ENCODE results near the gene PKP2.

The PKP2 gene

GRCh38 chr12:32754111-32754510, 142.5 kb downstream of the PKP2 start:
- H3K4me3 ChIP-seq (replicated peaks; ENCODE audit: low read depth, low read length) = peak overlapping the region; percentile 100
- no peak for TF ChIP-seq CTCF (IDR thresholded peaks at IDR 0.05; ENCODE audit: low read depth, low read length, missing control alignments)
- no peak for DNase-seq (ENCODE audit: extremely low read depth, low read depth)

- TF ChIP-seq CTCF (IDR thresholded peaks at IDR 0.05; ENCODE audit: low read depth, low read length, missing control alignments) = no peak
- peak overlapping the region; percentile 100 for H3K4me3 ChIP-seq (replicated peaks; ENCODE audit: low read depth, low read length)
- no peak for DNase-seq (ENCODE audit: extremely low read depth, low read depth)
These were observed 143.0 kb downstream of the PKP2 start for GRCh38 chr12:32753605-32754004.

GRCh38 chr12:32743264-32743663, 153.3 kb downstream of the PKP2 start:
- DNase-seq (ENCODE audit: extremely low read depth, low read depth) = no peak
- H3K4me3 ChIP-seq (replicated peaks; ENCODE audit: low read depth, low read length) = no peak overlapping the region
- no peak for TF ChIP-seq CTCF (IDR thresholded peaks at IDR 0.05; ENCODE audit: low read depth, low read length, missing control alignments)

- H3K4me3 ChIP-seq (replicated peaks; ENCODE audit: low read depth, low read length) = no peak overlapping the region
- TF ChIP-seq CTCF (IDR thresholded peaks at IDR 0.05; ENCODE audit: low read depth, low read length, missing control alignments) = no peak
- no peak for DNase-seq (ENCODE audit: extremely low read depth, low read depth)
These were observed 154.4 kb downstream of the PKP2 start for GRCh38 chr12:32742133-32742532.
